ENCODE measurements around the gene TPK1.

Gene TPK1

GRCh38 chr7:144853542-144853941, 17.7 kb upstream of the TPK1 start:
- FAIRE-seq = no peak
- TF ChIP-seq POLR2A (IDR thresholded peaks at IDR 0.05; ENCODE audit: low read depth, low read length) (no peak), POLR2AphosphoS5 (IDR thresholded peaks at IDR 0.05; ENCODE audit: low read depth, low read length) (no peak), TAF1 (IDR thresholded peaks at IDR 0.05; ENCODE audit: borderline replicate concordance, low read depth, low read length) (no peak)

DNA sequence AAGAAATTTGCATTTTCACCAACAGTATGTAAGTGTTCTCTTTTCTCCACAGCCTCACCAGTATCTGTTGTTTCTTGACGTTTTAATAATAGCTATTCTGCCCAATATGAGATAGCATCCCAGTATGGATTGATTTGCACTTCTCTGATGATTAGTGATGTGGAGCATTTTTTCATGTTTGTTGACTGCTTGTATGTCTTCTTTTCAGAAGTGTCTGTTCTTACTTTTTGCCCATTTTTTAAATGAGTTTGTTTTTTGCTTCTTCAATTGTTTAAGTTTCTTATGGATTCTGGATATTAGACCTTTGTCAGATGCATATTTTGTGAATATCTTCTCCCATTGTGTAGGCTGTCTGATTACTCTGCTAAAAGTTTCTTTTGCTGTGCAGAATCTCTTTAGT, 12.2 kb upstream of the TPK1 start:
- FAIRE-seq (no peak), DNase-seq (ENCODE audit: insufficient read length) (no peak)
- TF ChIP-seq TAF1 (IDR thresholded peaks at IDR 0.05; ENCODE audit: borderline replicate concordance, low read depth, low read length) = no peak
- TF ChIP-seq POLR2A (IDR thresholded peaks at IDR 0.05; ENCODE audit: low read depth, low read length) = no peak
- TF ChIP-seq POLR2AphosphoS5 (IDR thresholded peaks at IDR 0.05; ENCODE audit: low read depth, low read length) = no peak

More at GRCh38 chr7:144853542-144853941, 17.7 kb upstream of the TPK1 start:
- DNase-seq (ENCODE audit: insufficient read length) = no peak

GRCh38 chr7:144842377-144842851, 6.6 kb upstream of the TPK1 start:
- DNase-seq (ENCODE audit: insufficient read length) (no peak), FAIRE-seq (peak; percentile 67)
- TF ChIP-seq POLR2AphosphoS5 (IDR thresholded peaks at IDR 0.05; ENCODE audit: low read depth, low read length) (no peak), POLR2A (IDR thresholded peaks at IDR 0.05; ENCODE audit: low read depth, low read length) (no peak), TAF1 (IDR thresholded peaks at IDR 0.05; ENCODE audit: borderline replicate concordance, low read depth, low read length) (no peak)

- TF ChIP-seq POLR2AphosphoS5 (IDR thresholded peaks at IDR 0.05; ENCODE audit: low read depth, low read length) (no peak), POLR2A (IDR thresholded peaks at IDR 0.05; ENCODE audit: low read depth, low read length) (no peak), TAF1 (IDR thresholded peaks at IDR 0.05; ENCODE audit: borderline replicate concordance, low read depth, low read length) (no peak)
- FAIRE-seq = no peak
- DNase-seq (ENCODE audit: insufficient read length) = no peak
Measured at GRCh38 chr7:144836545-144836842, 641 bp upstream of the TPK1 start.

DNA sequence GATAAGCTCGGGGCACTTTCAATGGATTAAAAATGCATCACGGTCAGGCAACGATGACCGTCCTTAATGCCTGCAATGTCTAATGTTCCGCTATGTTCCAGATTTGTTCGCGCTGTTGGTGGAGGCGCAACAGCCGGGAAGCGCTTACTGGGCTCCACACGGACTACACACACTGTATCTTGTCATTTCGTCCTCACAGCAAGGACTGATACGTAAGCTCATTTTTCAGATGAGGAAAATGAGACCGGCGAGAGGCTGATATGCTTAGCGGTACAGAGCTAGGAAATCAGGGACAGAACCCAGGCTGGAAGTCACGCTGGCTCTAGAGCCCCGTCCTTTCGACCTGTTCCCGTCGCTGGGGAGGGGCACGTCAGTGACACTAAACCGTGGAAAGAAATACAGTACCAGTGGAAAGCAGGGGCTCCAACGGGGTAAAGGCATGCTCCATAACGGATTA, 670 bp downstream of the TPK1 start:
- FAIRE-seq (peak; percentile 64), DNase-seq (ENCODE audit: insufficient read length) (no peak)
- TF ChIP-seq POLR2A (IDR thresholded peaks at IDR 0.05; ENCODE audit: low read depth, low read length) (no peak), TAF1 (IDR thresholded peaks at IDR 0.05; ENCODE audit: borderline replicate concordance, low read depth, low read length) (no peak), POLR2AphosphoS5 (IDR thresholded peaks at IDR 0.05; ENCODE audit: low read depth, low read length) (no peak)

DNA sequence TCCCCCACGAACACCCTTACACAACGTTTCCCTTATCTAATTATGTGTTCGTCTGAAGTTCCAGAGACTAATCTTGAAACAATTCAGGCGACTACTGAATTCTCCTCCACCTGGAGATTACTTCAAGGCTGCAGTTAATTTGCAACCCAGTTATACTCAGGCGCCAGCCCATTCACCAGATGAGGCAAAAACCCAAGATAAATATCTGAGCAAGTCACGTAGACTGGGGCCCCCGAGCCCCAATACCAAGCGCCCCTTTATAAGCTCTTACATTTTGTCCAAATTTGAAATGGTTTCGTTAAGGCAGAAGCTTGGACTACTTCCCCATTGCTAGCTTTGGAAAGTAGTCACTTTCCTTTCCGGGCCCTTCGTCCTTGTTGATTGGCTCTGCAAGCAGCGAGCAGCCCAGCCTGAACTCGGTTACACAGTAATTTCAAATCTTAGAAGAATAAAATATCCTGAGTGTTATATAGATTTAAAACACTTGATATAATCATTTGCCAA, 1.2 kb downstream of the TPK1 start:
- peak; percentile 33 for DNase-seq (ENCODE audit: insufficient read length)
- no peak for TF ChIP-seq POLR2AphosphoS5 (IDR thresholded peaks at IDR 0.05; ENCODE audit: low read depth, low read length)
- no peak; the same call in 1 of the 2 replicates for TF ChIP-seq TAF1 (IDR thresholded peaks at IDR 0.05; ENCODE audit: borderline replicate concordance, low read depth, low read length)
- TF ChIP-seq POLR2A (IDR thresholded peaks at IDR 0.05; ENCODE audit: low read depth, low read length) = no peak
- FAIRE-seq = peak; percentile 33

DNA sequence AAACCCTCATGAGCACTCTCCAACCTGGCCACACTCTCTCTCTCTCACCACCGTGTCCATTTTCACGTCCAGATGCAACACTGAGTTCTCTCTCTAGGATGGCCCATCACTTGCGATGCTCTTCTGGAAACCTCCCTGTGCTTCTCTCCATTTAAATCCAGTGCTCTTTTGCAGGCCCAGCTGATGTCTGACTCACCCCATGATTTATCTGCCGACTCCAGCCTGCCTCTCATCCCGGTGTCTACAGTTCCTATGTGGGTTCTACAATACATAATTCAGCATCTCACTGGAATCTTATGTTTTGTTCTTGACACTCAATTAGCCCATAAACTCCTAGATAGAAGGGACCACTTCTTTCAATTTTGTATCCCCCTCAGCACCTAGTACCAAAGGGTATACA, 5.0 kb downstream of the TPK1 start:
- FAIRE-seq (no peak), DNase-seq (ENCODE audit: insufficient read length) (no peak)
- TF ChIP-seq POLR2AphosphoS5 (IDR thresholded peaks at IDR 0.05; ENCODE audit: low read depth, low read length) (no peak), TAF1 (IDR thresholded peaks at IDR 0.05; ENCODE audit: borderline replicate concordance, low read depth, low read length) (no peak), POLR2A (IDR thresholded peaks at IDR 0.05; ENCODE audit: low read depth, low read length) (no peak)

DNA sequence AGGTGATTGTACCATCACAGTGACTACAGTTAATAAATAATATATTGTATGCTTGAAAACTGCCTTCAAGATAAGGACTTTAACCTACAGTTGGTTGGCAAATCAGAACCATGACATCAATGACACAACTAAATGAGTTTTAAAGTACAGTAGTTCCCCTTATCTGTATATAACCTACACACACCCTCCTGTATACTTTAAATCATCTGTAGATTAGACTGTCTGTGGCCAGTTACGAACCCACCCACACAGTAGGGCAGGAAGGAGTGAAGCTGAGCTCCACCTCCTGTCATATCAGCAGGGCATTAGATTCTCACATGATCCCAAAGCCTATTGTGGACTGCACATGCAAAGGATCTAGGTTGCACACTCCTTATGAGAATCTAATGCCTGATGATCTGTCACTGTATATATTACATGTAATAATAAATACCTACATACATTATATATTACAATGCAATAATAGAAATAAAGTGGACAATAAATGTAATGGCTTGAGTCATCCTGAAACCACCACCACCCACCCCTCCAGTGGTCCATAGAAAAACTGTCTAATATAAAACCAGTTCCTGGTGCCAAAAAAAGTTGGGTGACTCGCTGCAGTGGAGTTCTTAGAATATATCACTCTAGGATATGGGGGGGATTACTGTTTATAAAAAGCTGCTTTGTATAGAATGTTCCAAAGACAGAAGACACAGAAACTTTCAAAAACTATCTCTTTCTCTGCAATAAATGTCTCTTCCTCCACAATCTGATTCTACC, 5.6 kb downstream of the TPK1 start:
- FAIRE-seq (no peak), DNase-seq (ENCODE audit: insufficient read length) (no peak)
- no peak for TF ChIP-seq POLR2A (IDR thresholded peaks at IDR 0.05; ENCODE audit: low read depth, low read length)
- TF ChIP-seq POLR2AphosphoS5 (IDR thresholded peaks at IDR 0.05; ENCODE audit: low read depth, low read length) = no peak
- no peak for TF ChIP-seq TAF1 (IDR thresholded peaks at IDR 0.05; ENCODE audit: borderline replicate concordance, low read depth, low read length)

GRCh38 chr7:144827621-144828020, 8.2 kb downstream of the TPK1 start:
- TF ChIP-seq POLR2AphosphoS5 (IDR thresholded peaks at IDR 0.05; ENCODE audit: low read depth, low read length) (no peak), TAF1 (IDR thresholded peaks at IDR 0.05; ENCODE audit: borderline replicate concordance, low read depth, low read length) (no peak)
- DNase-seq (ENCODE audit: insufficient read length) (no peak), FAIRE-seq (no peak)

- TF ChIP-seq POLR2AphosphoS5 (IDR thresholded peaks at IDR 0.05; ENCODE audit: low read depth, low read length) (no peak), TAF1 (IDR thresholded peaks at IDR 0.05; ENCODE audit: borderline replicate concordance, low read depth, low read length) (no peak), POLR2A (IDR thresholded peaks at IDR 0.05; ENCODE audit: low read depth, low read length) (no peak)
- no peak for DNase-seq (ENCODE audit: insufficient read length)
- no peak for FAIRE-seq
Measured at GRCh38 chr7:144826208-144826607, 9.6 kb downstream of the TPK1 start.

- TF ChIP-seq TAF1 (IDR thresholded peaks at IDR 0.05; ENCODE audit: borderline replicate concordance, low read depth, low read length) (no peak), POLR2AphosphoS5 (IDR thresholded peaks at IDR 0.05; ENCODE audit: low read depth, low read length) (no peak), POLR2A (IDR thresholded peaks at IDR 0.05; ENCODE audit: low read depth, low read length) (no peak)
- FAIRE-seq = no peak
- DNase-seq (ENCODE audit: insufficient read length) = no peak
Measured at GRCh38 chr7:144824360-144824759, 11.5 kb downstream of the TPK1 start.

DNA sequence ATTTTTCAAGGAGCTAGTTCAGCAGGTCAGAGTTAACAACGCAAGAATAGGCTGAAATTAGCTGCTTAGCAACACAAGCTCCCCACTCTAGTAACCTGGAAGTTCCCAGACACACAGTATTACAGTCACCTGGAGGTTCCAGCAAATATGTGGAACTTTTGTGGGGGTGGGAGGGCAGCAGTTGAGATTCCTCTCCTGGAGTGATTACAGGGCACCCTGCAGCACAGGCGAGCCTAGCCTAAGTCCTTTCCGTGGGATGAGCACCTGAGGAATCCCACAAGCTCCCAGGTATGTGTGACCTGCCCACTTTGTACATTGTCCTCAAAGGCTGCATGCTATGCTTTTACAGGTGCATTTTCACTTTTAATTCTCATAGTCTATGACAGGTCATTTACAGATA, 13.6 kb downstream of the TPK1 start:
- FAIRE-seq = no peak
- DNase-seq (ENCODE audit: insufficient read length) = no peak
- TF ChIP-seq POLR2A (IDR thresholded peaks at IDR 0.05; ENCODE audit: low read depth, low read length) (no peak), POLR2AphosphoS5 (IDR thresholded peaks at IDR 0.05; ENCODE audit: low read depth, low read length) (no peak), TAF1 (IDR thresholded peaks at IDR 0.05; ENCODE audit: borderline replicate concordance, low read depth, low read length) (no peak)

Data from GM12892 (cell line).